Muscle layer of duodenum (tissue), 2 donors: ENCODE results near the gene TSPO.

ENCODE experiments used
- H3K27ac ChIP-seq: one replicate; pipeline ENCODE4 v1.7.0; 2013; ENCODE audit warnings: mild to moderate bottlenecking, low read length
- H3K27me3 ChIP-seq: one replicate; pipeline ENCODE4 v1.7.0; 2013; ENCODE audit warnings: low read depth, mild to moderate bottlenecking, control low read depth, low read length
- H3K36me3 ChIP-seq, 2 donors: one replicate each; pipeline ENCODE4 v1.7.0; 2013; ENCODE audit warnings: low read length in 2 of 2, control low read depth in 1 of 2, mild to moderate bottlenecking in 1 of 2; ENCODE audit not compliant: insufficient read depth in 2 of 2, control insufficient read depth in 1 of 2
- H3K4me1 ChIP-seq, 2 donors: one replicate each; pipeline ENCODE4 v1.7.0; 2013; ENCODE audit warnings: low read length in 2 of 2, mild to moderate bottlenecking in 2 of 2, control low read depth in 1 of 2, moderate library complexity in 1 of 2; ENCODE audit not compliant: insufficient read depth in 2 of 2, control insufficient read depth in 1 of 2
- H3K4me3 ChIP-seq, 2 donors: one replicate each; pipeline ENCODE4 v1.7.0; 2013; ENCODE audit warnings: low read length in 2 of 2, low read depth in 1 of 2, mild to moderate bottlenecking in 1 of 2
- H3K9me3 ChIP-seq, 2 donors: one replicate each; pipeline ENCODE4 v1.7.0; 2013; ENCODE audit warnings: low read length in 2 of 2, control low read depth in 1 of 2, mild to moderate bottlenecking in 1 of 2; ENCODE audit not compliant: control insufficient read depth in 1 of 2
- donor health status: healthy.

Gene TSPO

GRCh38 chr22:43207849-43208702, 56.7 kb downstream of the TSPO start:
- Histone ChIP-seq H3K4me1 (no peaks in the 10 kb centered on the region), H3K36me3 (no peaks in the 10 kb centered on the region), H3K27ac (no peak overlapping the region)

GRCh38 chr22:43208703-43209522, 57.6 kb downstream of the TSPO start:
- Histone ChIP-seq H3K9me3 (no peaks in the 10 kb centered on the region), H3K27me3 (no peaks in the 10 kb centered on the region), H3K27ac (no peak overlapping the region), H3K4me3 (no peak overlapping the region), H3K4me1 (no peaks in the 10 kb centered on the region), H3K36me3 (no peaks in the 10 kb centered on the region)

More at GRCh38 chr22:43207849-43208702, 56.7 kb downstream of the TSPO start:
- Histone ChIP-seq H3K9me3 (no peaks in the 10 kb centered on the region), H3K27me3 (no peaks in the 10 kb centered on the region), H3K4me3 (no peak overlapping the region)

- Histone ChIP-seq H3K9me3 (no peaks in the 10 kb centered on the region), H3K27ac (no peak overlapping the region), H3K36me3 (no peaks in the 10 kb centered on the region), H3K4me1 (no peaks in the 10 kb centered on the region), H3K27me3 (no peaks in the 10 kb centered on the region), H3K4me3 (no peak overlapping the region)
Measured at GRCh38 chr22:43209523-43209890, 58.1 kb downstream of the TSPO start.

- Histone ChIP-seq H3K27me3 (no peaks in the 10 kb centered on the region), H3K4me3 (no peak overlapping the region), H3K9me3 (no peaks in the 10 kb centered on the region)
Measured at GRCh38 chr22:43209971-43210370, 58.6 kb downstream of the TSPO start.

GRCh38 chr22:43210631-43211515, 59.5 kb downstream of the TSPO start:
- Histone ChIP-seq H3K36me3 (no peaks in the 10 kb centered on the region), H3K27ac (no peak overlapping the region), H3K4me3 (no peak overlapping the region), H3K27me3 (no peaks in the 10 kb centered on the region), H3K9me3 (no peaks in the 10 kb centered on the region), H3K4me1 (no peaks in the 10 kb centered on the region)

More at GRCh38 chr22:43209971-43210370, 58.6 kb downstream of the TSPO start:
- no peaks in the 10 kb centered on the region for H3K4me1 ChIP-seq
- no peak overlapping the region for H3K27ac ChIP-seq
- H3K36me3 ChIP-seq, result no peaks in the 10 kb centered on the region

GRCh38 chr22:43211941-43212433, 60.6 kb downstream of the TSPO start:
- Histone ChIP-seq H3K4me1 (no peaks in the 10 kb centered on the region), H3K27me3 (no peaks in the 10 kb centered on the region), H3K36me3 (no peaks in the 10 kb centered on the region), H3K27ac (no peak overlapping the region), H3K4me3 (no peak overlapping the region), H3K9me3 (no peaks in the 10 kb centered on the region)

- H3K4me1 ChIP-seq, result no peaks in the 10 kb centered on the region
- no peak overlapping the region for H3K4me3 ChIP-seq
- no peak overlapping the region for H3K27ac ChIP-seq
- no peaks in the 10 kb centered on the region for H3K9me3 ChIP-seq
- H3K36me3 ChIP-seq, result no peaks in the 10 kb centered on the region
- no peaks in the 10 kb centered on the region for H3K27me3 ChIP-seq
Measured at GRCh38 chr22:43212434-43212952, 61.1 kb downstream of the TSPO start.
